ENCODE data around the gene GSDMA. TPM values are rescaled to one million over a fixed set of nuclear protein-coding genes. Genes with fewer than 3 reads are reported as not detected.

Gene GSDMA
- total RNA-seq, 4 donors from 2014 or later: 0.16 to 0.26 TPM; not detected in 2

DNA sequence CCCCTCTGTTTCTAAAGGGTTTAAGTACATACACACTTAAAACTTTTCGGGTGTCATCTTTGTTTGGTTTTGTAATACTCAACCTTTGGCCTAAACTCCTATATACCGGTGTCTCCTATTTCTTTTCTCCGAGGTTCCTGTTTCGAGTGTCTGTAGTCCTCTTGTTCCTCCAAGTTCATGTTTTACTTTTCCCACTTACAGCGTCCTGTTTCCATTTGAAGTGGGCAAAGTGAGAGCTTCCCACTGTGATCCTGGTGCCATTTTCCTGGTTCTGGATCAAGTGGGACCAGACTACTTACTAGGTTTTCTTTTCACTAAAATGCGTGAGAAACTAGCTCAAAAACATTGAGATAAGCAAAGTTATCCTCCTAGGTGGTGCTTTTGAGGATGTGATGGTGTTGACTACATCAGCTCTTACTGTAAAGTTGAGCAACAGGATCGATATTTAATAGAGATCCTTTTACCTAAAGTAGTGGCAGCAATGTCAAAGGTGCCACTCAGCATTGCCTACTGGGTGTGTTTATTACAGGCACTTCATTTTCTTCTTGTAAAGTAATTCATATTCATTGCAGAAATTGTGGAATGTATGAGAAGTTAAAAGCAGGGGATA is 19.1 kb downstream of the GSDMA start:
- DNase-seq: no peak
- Histone ChIP-seq H3K4me1 (peaks cover 18 to 22% of the 10 kb centered on the region in 2 donors), H3K4me3 (peak overlapping the region; percentile 88 to 98 (median 94)), H3K9me3 (no peaks in the 10 kb centered on the region), H3K27me3 (peaks cover 0 to 2% (median under 1%) of the 10 kb centered on the region in 3 donors), H3K27ac (peak overlapping the region; percentile 94 to 99 (median 96)), H3K36me3 (peaks cover 0 to 28% of the 10 kb centered on the region in 2 donors)
- TF ChIP-seq CTCF (IDR thresholded peaks at IDR 0.05 in 4 of 5, conservative IDR thresholded peaks at IDR 0.05 in 1 of 5) (no peak), POLR2A (IDR thresholded peaks at IDR 0.05) (no peak)
- ATAC-seq: no peak
- in situ Hi-C loops (cut with MboI; ENCODE audit: low sequenced_read_pairs in 4 of 4) (no loop called here), intact Hi-C loops (cut with DNase I; ENCODE audit: low total_unique reads) (loop anchor here (2.0 to 5.0 kb wide), 2 partner anchors 55 to 110 kb away; partner anchors contain the start of genes LRRC3C and ORMDL3)

DNA sequence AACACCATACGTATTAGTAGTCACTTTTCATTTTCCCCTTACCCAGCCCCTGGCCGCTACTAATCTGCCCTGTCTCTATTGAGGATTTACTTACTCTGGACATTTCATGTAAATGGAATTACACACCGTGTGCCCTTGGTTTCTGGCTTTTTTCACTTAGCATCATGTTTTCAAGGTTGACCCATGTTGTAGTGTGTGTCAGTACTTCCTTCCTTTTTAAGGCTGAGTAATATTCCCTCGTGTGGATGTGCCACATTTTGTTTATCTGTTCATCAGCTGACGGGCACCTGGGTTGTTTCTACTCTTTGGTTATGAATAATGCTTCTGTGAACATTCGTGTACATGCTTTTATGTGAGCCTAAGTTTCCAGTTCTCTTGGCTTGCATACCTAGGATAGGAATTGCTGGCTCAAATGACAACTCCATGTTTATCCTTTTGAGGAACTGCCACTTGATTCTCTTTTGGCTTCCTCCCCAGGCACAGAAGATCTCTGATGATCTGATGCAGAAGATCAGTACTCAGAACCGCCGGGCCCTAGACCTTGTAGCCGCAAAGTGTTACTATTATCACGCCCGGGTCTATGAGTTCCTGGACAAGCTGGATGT is 25.5 kb downstream of the GSDMA start:
- Histone ChIP-seq H3K27ac (peak overlapping the region in 3 of 4 donors; percentile 5 to 63 (median 57)), H3K27me3 (no peaks in the 10 kb centered on the region), H3K4me3 (no peak overlapping the region), H3K4me1 (peaks cover 1 to 3% of the 10 kb centered on the region in 2 donors), H3K9me3 (no peaks in the 10 kb centered on the region), H3K36me3 (peaks cover 0 to 93% of the 10 kb centered on the region in 2 donors)
- TF ChIP-seq CTCF (IDR thresholded peaks at IDR 0.05 in 4 of 5, conservative IDR thresholded peaks at IDR 0.05 in 1 of 5) (no peak), POLR2A (IDR thresholded peaks at IDR 0.05) (no peak)
- in situ Hi-C loops (cut with MboI; ENCODE audit: low sequenced_read_pairs in 4 of 4): no loop called here
- DNase-seq (no peak), ATAC-seq (peak in 1 of 2 donors; percentile 78)
- intact Hi-C loops (cut with DNase I; ENCODE audit: low total_unique reads): no loop called here

- Histone ChIP-seq H3K27me3 (no peaks in the 10 kb centered on the region), H3K4me1 (no peaks in the 10 kb centered on the region), H3K36me3 (peaks cover 0 to 86% of the 10 kb centered on the region in 2 donors), H3K27ac (no peak overlapping the region), H3K4me3 (no peak overlapping the region), H3K9me3 (no peaks in the 10 kb centered on the region)
- no peak for TF ChIP-seq CTCF (IDR thresholded peaks at IDR 0.05 in 4 of 5, conservative IDR thresholded peaks at IDR 0.05 in 1 of 5)
- no peak for TF ChIP-seq POLR2A (IDR thresholded peaks at IDR 0.05)
- in situ Hi-C loops (cut with MboI; ENCODE audit: low sequenced_read_pairs in 4 of 4): no loop called here
- DNase-seq (no peak), ATAC-seq (no peak)
- intact Hi-C loops (cut with DNase I; ENCODE audit: low total_unique reads): no loop called here
Measured at GRCh38 chr17:39994448-39994847, 31.6 kb downstream of the GSDMA start.

GRCh38 chr17:39995438-39995837 is 32.6 kb downstream of the GSDMA start:
- peak in 1 of 2 donors; percentile 32 for ATAC-seq
- H3K4me3 ChIP-seq: no peak overlapping the region
- no peaks in the 10 kb centered on the region for H3K27me3 ChIP-seq
- intact Hi-C loops (cut with DNase I; ENCODE audit: low total_unique reads): no loop called here
- no peak for DNase-seq
- TF ChIP-seq CTCF (IDR thresholded peaks at IDR 0.05 in 4 of 5, conservative IDR thresholded peaks at IDR 0.05 in 1 of 5): no peak
- no peak for TF ChIP-seq POLR2A (IDR thresholded peaks at IDR 0.05)
- H3K9me3 ChIP-seq: no peaks in the 10 kb centered on the region
- H3K27ac ChIP-seq: peak overlapping the region in 1 of 4 donors; percentile 18
- peaks cover 0 to 76% of the 10 kb centered on the region in 2 donors for H3K36me3 ChIP-seq
- no peaks in the 10 kb centered on the region for H3K4me1 ChIP-seq
- in situ Hi-C loops (cut with MboI; ENCODE audit: low sequenced_read_pairs in 4 of 4): no loop called here
